Measurements from ENCODE around the gene DNAAF5. TPM values are rescaled to one million over a fixed set of nuclear protein-coding genes. Genes with fewer than 3 reads are reported as not detected.

DNAAF5 gene
- total and polyA plus RNA-seq, 2 of the 13 experiments (the other 11 are each of a cell fraction or from before 2014, with no cell fraction given): 11.9 to 21.5 TPM

DNA sequence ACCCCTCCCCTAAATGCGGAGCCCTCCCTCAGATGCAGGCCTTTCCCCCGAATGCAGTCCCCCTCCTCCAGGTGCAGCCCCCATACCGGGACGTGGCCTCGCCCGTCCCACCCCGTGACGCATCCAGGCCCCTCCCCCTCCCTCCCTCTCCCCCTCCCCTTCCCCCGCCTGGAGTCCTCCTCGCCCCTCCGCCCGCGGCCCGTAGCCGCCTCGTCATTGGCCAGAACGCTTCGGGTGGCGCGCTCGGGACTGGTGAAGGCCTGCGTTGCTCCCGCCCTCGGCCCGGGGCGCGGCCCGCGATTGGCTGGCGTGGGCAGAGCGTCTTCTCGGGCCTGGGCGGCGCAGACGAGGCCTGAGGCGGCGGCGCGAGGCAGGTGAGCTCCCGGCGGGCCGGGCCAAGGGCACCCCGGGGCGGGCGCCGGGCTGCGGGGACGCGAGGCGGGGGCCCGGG is 89.8 kb downstream of the DNAAF5 start (continued):
- TF ChIP-seq RBM22 (optimal IDR thresholded peaks at IDR 0.05; ENCODE audit: low read length): no peak
- TF ChIP-seq KAT8 (CRISPR knock-in tag; IDR thresholded peaks at IDR 0.05): no peak
- TF ChIP-seq, protein P1, sequence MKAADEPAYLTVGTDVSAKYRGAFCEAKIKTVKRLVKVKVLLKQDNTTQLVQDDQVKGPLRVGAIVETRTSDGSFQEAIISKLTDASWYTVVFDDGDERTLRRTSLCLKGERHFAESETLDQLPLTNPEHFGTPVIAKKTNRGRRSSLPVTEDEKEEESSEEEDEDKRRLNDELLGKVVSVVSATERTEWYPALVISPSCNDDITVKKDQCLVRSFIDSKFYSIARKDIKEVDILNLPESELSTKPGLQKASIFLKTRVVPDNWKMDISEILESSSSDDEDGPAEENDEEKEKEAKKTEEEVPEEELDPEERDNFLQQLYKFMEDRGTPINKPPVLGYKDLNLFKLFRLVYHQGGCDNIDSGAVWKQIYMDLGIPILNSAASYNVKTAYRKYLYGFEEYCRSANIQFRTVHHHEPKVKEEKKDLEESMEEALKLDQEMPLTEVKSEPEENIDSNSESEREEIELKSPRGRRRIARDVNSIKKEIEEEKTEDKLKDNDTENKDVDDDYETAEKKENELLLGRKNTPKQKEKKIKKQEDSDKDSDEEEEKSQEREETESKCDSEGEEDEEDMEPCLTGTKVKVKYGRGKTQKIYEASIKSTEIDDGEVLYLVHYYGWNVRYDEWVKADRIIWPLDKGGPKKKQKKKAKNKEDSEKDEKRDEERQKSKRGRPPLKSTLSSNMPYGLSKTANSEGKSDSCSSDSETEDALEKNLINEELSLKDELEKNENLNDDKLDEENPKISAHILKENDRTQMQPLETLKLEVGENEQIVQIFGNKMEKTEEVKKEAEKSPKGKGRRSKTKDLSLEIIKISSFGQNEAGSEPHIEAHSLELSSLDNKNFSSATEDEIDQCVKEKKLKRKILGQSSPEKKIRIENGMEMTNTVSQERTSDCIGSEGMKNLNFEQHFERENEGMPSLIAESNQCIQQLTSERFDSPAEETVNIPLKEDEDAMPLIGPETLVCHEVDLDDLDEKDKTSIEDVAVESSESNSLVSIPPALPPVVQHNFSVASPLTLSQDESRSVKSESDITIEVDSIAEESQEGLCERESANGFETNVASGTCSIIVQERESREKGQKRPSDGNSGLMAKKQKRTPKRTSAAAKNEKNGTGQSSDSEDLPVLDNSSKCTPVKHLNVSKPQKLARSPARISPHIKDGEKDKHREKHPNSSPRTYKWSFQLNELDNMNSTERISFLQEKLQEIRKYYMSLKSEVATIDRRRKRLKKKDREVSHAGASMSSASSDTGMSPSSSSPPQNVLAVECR (CRISPR knock-in tag; IDR thresholded peaks at IDR 0.05; ENCODE audit: borderline replicate concordance): no peak
- TF ChIP-seq, protein P2, sequence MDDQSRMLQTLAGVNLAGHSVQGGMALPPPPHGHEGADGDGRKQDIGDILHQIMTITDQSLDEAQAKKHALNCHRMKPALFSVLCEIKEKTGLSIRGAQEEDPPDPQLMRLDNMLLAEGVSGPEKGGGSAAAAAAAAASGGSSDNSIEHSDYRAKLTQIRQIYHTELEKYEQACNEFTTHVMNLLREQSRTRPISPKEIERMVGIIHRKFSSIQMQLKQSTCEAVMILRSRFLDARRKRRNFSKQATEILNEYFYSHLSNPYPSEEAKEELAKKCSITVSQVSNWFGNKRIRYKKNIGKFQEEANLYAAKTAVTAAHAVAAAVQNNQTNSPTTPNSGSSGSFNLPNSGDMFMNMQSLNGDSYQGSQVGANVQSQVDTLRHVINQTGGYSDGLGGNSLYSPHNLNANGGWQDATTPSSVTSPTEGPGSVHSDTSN (CRISPR knock-in tag; IDR thresholded peaks at IDR 0.05; ENCODE audit: borderline replicate concordance): no peak
- peak; percentile 39; the same call in 1 of the 2 replicates for TF ChIP-seq SALL1 (CRISPR knock-in tag; IDR thresholded peaks at IDR 0.05)
- TF ChIP-seq PHB2 (IDR thresholded peaks at IDR 0.05; ENCODE audit: partially characterized antibody): no peak
- no peak for TF ChIP-seq ZBTB7B (CRISPR knock-in tag; IDR thresholded peaks at IDR 0.05)
- TF ChIP-seq ZFAT (CRISPR knock-in tag; conservative IDR thresholded peaks at IDR 0.05): no peak
- peak; percentile 92 for TF ChIP-seq SP2 (CRISPR knock-in tag; IDR thresholded peaks at IDR 0.05)
- TF ChIP-seq, protein P3, sequence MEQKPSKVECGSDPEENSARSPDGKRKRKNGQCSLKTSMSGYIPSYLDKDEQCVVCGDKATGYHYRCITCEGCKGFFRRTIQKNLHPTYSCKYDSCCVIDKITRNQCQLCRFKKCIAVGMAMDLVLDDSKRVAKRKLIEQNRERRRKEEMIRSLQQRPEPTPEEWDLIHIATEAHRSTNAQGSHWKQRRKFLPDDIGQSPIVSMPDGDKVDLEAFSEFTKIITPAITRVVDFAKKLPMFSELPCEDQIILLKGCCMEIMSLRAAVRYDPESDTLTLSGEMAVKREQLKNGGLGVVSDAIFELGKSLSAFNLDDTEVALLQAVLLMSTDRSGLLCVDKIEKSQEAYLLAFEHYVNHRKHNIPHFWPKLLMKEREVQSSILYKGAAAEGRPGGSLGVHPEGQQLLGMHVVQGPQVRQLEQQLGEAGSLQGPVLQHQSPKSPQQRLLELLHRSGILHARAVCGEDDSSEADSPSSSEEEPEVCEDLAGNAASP (CRISPR knock-in tag; IDR thresholded peaks at IDR 0.05; ENCODE audit: borderline replicate concordance): 0 out of 2 replicates have a peak, but pooled peaks have one; percentile 15
- no peak for TF ChIP-seq MYC (CRISPR knock-in tag; IDR thresholded peaks at IDR 0.05; ENCODE audit: borderline replicate concordance)
- TF ChIP-seq ZNF776 (CRISPR knock-in tag; IDR thresholded peaks at IDR 0.05): no peak
- TF ChIP-seq, protein P4, sequence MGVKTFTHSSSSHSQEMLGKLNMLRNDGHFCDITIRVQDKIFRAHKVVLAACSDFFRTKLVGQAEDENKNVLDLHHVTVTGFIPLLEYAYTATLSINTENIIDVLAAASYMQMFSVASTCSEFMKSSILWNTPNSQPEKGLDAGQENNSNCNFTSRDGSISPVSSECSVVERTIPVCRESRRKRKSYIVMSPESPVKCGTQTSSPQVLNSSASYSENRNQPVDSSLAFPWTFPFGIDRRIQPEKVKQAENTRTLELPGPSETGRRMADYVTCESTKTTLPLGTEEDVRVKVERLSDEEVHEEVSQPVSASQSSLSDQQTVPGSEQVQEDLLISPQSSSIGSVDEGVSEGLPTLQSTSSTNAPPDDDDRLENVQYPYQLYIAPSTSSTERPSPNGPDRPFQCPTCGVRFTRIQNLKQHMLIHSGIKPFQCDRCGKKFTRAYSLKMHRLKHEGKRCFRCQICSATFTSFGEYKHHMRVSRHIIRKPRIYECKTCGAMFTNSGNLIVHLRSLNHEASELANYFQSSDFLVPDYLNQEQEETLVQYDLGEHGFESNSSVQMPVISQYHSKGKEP (CRISPR knock-in tag; IDR thresholded peaks at IDR 0.05): no peak
- TF ChIP-seq NCOA5 (CRISPR knock-in tag; IDR thresholded peaks at IDR 0.05): no peak
- TF ChIP-seq NR2F1 (CRISPR knock-in tag; IDR thresholded peaks at IDR 0.05): no peak
- TF ChIP-seq, protein P5, sequence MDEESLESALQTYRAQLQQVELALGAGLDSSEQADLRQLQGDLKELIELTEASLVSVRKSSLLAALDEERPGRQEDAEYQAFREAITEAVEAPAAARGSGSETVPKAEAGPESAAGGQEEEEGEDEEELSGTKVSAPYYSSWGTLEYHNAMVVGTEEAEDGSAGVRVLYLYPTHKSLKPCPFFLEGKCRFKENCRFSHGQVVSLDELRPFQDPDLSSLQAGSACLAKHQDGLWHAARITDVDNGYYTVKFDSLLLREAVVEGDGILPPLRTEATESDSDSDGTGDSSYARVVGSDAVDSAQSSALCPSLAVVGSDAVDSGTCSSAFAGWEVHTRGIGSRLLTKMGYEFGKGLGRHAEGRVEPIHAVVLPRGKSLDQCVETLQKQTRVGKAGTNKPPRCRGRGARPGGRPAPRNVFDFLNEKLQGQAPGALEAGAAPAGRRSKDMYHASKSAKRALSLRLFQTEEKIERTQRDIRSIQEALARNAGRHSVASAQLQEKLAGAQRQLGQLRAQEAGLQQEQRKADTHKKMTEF (CRISPR knock-in tag; IDR thresholded peaks at IDR 0.05): no peak
- no peak for TF ChIP-seq ZFP62 (CRISPR knock-in tag; IDR thresholded peaks at IDR 0.05)
- no peak for TF ChIP-seq ZNF256 (CRISPR knock-in tag; conservative IDR thresholded peaks at IDR 0.05)
- TF ChIP-seq, protein P6, sequence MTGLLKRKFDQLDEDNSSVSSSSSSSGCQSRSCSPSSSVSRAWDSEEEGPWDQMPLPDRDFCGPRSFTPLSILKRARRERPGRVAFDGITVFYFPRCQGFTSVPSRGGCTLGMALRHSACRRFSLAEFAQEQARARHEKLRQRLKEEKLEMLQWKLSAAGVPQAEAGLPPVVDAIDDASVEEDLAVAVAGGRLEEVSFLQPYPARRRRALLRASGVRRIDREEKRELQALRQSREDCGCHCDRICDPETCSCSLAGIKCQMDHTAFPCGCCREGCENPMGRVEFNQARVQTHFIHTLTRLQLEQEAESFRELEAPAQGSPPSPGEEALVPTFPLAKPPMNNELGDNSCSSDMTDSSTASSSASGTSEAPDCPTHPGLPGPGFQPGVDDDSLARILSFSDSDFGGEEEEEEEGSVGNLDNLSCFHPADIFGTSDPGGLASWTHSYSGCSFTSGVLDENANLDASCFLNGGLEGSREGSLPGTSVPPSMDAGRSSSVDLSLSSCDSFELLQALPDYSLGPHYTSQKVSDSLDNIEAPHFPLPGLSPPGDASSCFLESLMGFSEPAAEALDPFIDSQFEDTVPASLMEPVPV (CRISPR knock-in tag; IDR thresholded peaks at IDR 0.05): no peak

Measured in HepG2 (cell line).